ENCODE results near the gene ZNF155.

GRCh38 chr19:44003461-44004009, 19.5 kb downstream of the ZNF155 start:
- TF ChIP-seq CTCF (IDR thresholded peaks at IDR 0.05) (no peak), POLR2A (IDR thresholded peaks at IDR 0.05) (no peak)
